ENCODE measurements around the gene MAB21L3.

MAB21L3 gene

GRCh38 chr1:116152950-116153691 lies 41.9 kb downstream of the MAB21L3 start:
- Histone ChIP-seq H3K27ac (ENCODE audit: low read depth, low read length, severe bottlenecking) (no peak overlapping the region), H3K36me3 (ENCODE audit: control insufficient read depth, insufficient read depth, low read length) (no peaks in the 10 kb centered on the region), H3K4me3 (ENCODE audit: extremely low read depth, insufficient read depth, low read length, poor library complexity, severe bottlenecking) (no peak overlapping the region), H3K9me3 (ENCODE audit: control insufficient read depth, low read length) (no peaks in the 10 kb centered on the region), H3K4me1 (ENCODE audit: control insufficient read depth, insufficient read depth, low read length, poor library complexity, severe bottlenecking) (peaks cover 8% of the 10 kb centered on the region)
- WGBS, 2 experiments (ENCODE audit: insufficient coverage in 2 of 2): 92 to 100% methylated on average over 1 to 2 of the region's 4 CpGs

DNA sequence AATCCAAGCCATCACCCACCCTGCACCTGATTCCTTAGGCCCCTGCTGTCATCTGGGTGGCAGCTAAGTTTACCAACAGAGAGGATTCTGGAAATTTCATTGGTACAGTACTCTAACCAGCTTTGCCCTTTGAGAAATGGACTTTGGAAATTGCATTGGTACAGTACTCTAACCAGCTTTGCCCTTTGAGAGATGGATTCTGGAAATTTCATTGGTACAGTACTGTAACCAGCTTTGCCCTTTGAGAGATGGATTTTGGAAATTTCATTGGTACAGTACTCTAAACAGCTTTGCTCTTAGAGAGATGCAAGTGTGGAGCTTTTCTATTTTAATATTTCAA lies 42.5 kb downstream of the MAB21L3 start:
- Histone ChIP-seq H3K9me3 (ENCODE audit: control insufficient read depth, low read length) (no peaks in the 10 kb centered on the region), H3K36me3 (ENCODE audit: control insufficient read depth, insufficient read depth, low read length) (no peaks in the 10 kb centered on the region), H3K4me3 (ENCODE audit: extremely low read depth, insufficient read depth, low read length, poor library complexity, severe bottlenecking) (no peak overlapping the region), H3K27ac (ENCODE audit: low read depth, low read length, severe bottlenecking) (no peak overlapping the region), H3K4me1 (ENCODE audit: control insufficient read depth, insufficient read depth, low read length, poor library complexity, severe bottlenecking) (peaks cover 4% of the 10 kb centered on the region)

DNA sequence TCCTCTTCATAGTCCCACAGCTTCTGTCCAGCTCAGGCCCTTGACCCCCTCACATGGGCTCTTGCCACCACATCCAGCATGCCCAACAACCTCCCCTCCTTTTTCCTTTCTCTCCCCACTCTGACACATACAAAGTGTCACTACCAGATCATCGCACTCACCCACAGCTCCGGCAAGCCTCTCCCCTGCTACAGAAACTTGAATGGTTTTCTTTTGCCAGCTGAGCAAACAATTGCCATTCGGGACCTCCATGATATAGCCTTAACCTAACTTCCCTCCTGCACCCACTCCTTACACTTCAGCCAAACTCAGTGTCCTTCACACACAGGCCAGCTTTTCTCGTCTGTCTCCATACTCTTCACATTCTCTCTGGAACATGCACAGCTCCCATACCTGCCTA lies 43.3 kb downstream of the MAB21L3 start:
- WGBS, 2 experiments (ENCODE audit: insufficient coverage in 2 of 2): 87 to 92% methylated on average over 4 of the region's 4 CpGs
- H3K4me3 ChIP-seq (ENCODE audit: extremely low read depth, insufficient read depth, low read length, poor library complexity, severe bottlenecking): no peak overlapping the region
- no peaks in the 10 kb centered on the region for H3K36me3 ChIP-seq (ENCODE audit: control insufficient read depth, insufficient read depth, low read length)
- no peak overlapping the region for H3K27ac ChIP-seq (ENCODE audit: low read depth, low read length, severe bottlenecking)
- no peaks in the 10 kb centered on the region for H3K9me3 ChIP-seq (ENCODE audit: control insufficient read depth, low read length)
- H3K4me1 ChIP-seq (ENCODE audit: control insufficient read depth, insufficient read depth, low read length, poor library complexity, severe bottlenecking): no peaks in the 10 kb centered on the region

DNA sequence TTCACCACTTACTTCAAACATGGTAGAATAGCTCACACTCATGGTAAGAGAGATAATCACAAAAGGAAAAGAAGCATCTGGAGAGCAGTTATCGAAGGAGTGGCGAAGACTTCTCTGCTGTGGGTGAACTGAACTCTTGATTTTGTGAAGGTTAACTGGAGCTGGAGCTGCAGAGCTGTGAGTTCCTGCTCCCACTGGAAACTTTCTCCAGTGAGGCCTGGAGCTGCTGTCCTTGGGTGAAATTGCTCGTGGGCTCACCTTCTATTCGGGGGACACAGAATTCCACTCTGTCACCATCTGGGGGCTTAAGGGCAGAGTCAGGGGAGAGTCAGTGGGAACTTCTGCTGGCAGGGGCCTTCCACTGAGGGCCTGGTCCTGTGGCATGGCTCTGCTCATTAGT lies 45.9 kb downstream of the MAB21L3 start:
- Histone ChIP-seq H3K27ac (ENCODE audit: low read depth, low read length, severe bottlenecking) (no peak overlapping the region), H3K4me3 (ENCODE audit: extremely low read depth, insufficient read depth, low read length, poor library complexity, severe bottlenecking) (no peak overlapping the region), H3K4me1 (ENCODE audit: control insufficient read depth, insufficient read depth, low read length, poor library complexity, severe bottlenecking) (no peaks in the 10 kb centered on the region), H3K9me3 (ENCODE audit: control insufficient read depth, low read length) (no peaks in the 10 kb centered on the region), H3K36me3 (ENCODE audit: control insufficient read depth, insufficient read depth, low read length) (no peaks in the 10 kb centered on the region)
- 91 to 93% methylated on average over 2 to 4 of the region's 4 CpGs for WGBS, 2 experiments (ENCODE audit: insufficient coverage in 2 of 2)

DNA sequence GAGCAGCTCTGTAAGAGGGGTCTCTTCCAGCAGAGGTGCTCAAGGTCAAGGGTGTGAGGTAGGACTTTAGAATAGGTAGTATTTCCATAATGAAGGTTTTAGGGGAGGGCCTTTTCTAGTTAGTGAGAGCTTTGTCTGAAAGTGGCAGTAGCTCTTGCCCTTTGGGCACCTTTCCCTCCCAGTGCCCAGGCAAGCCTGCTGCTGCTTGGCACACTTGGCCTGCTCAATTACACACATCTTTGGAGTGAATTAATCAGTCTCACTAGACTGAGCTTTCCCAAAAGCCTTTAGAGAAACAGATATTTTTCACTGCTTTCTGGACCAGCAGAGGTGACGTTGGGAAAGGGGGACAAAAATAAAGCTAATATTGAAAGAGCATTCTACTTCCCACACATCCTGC lies 48.0 kb downstream of the MAB21L3 start:
- WGBS, 2 experiments (ENCODE audit: insufficient coverage in 2 of 2): 100% methylated on average over 1 of the region's 1 CpG; no CpG with 5 or more reads in 1 of the 2 experiments
- Histone ChIP-seq H3K36me3 (ENCODE audit: control insufficient read depth, insufficient read depth, low read length) (no peaks in the 10 kb centered on the region), H3K4me1 (ENCODE audit: control insufficient read depth, insufficient read depth, low read length, poor library complexity, severe bottlenecking) (no peaks in the 10 kb centered on the region), H3K9me3 (ENCODE audit: control insufficient read depth, low read length) (no peaks in the 10 kb centered on the region), H3K4me3 (ENCODE audit: extremely low read depth, insufficient read depth, low read length, poor library complexity, severe bottlenecking) (no peak overlapping the region), H3K27ac (ENCODE audit: low read depth, low read length, severe bottlenecking) (no peak overlapping the region)

- H3K9me3 ChIP-seq (ENCODE audit: control insufficient read depth, low read length): no peaks in the 10 kb centered on the region
- H3K4me3 ChIP-seq (ENCODE audit: extremely low read depth, insufficient read depth, low read length, poor library complexity, severe bottlenecking): no peak overlapping the region
- no peaks in the 10 kb centered on the region for H3K36me3 ChIP-seq (ENCODE audit: control insufficient read depth, insufficient read depth, low read length)
- no peak overlapping the region for H3K27ac ChIP-seq (ENCODE audit: low read depth, low read length, severe bottlenecking)
- WGBS, 2 experiments (ENCODE audit: insufficient coverage in 2 of 2): 100% methylated on average over 1 of the region's 1 CpG; no CpG with 5 or more reads in 1 of the 2 experiments
- H3K4me1 ChIP-seq (ENCODE audit: control insufficient read depth, insufficient read depth, low read length, poor library complexity, severe bottlenecking): no peaks in the 10 kb centered on the region
Measured at GRCh38 chr1:116159611-116160010, 48.4 kb downstream of the MAB21L3 start.

DNA sequence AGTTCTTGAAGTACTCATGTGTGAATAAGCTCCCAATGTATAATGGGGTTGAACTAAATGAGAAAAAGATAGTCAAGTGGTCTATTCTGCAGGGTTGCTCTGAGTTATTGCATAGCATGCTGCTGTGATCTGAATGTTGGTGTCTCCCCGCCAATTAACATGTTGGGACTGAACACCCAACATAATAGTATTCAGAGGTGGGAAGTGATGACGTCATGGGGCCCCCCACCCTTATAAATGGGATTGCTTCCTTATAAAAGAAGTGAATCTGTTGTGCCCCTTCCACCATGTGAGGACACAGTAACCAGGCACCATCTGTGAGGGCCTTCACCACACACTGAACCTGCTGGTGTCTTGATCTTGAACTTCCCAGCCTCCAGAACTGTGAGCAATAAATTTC lies 50.2 kb downstream of the MAB21L3 start:
- Histone ChIP-seq H3K4me3 (ENCODE audit: extremely low read depth, insufficient read depth, low read length, poor library complexity, severe bottlenecking) (no peak overlapping the region), H3K4me1 (ENCODE audit: control insufficient read depth, insufficient read depth, low read length, poor library complexity, severe bottlenecking) (no peaks in the 10 kb centered on the region), H3K9me3 (ENCODE audit: control insufficient read depth, low read length) (no peaks in the 10 kb centered on the region), H3K27ac (ENCODE audit: low read depth, low read length, severe bottlenecking) (no peak overlapping the region), H3K36me3 (ENCODE audit: control insufficient read depth, insufficient read depth, low read length) (no peaks in the 10 kb centered on the region)
- 60 to 100% methylated on average over 1 to 2 of the region's 2 CpGs for WGBS, 2 experiments (ENCODE audit: insufficient coverage in 2 of 2)

GRCh38 chr1:116161877-116162390 lies 50.7 kb downstream of the MAB21L3 start:
- H3K36me3 ChIP-seq (ENCODE audit: control insufficient read depth, insufficient read depth, low read length): no peaks in the 10 kb centered on the region
- no peak overlapping the region for H3K4me3 ChIP-seq (ENCODE audit: extremely low read depth, insufficient read depth, low read length, poor library complexity, severe bottlenecking)
- H3K9me3 ChIP-seq (ENCODE audit: control insufficient read depth, low read length): no peaks in the 10 kb centered on the region
- H3K27ac ChIP-seq (ENCODE audit: low read depth, low read length, severe bottlenecking): no peak overlapping the region
- H3K4me1 ChIP-seq (ENCODE audit: control insufficient read depth, insufficient read depth, low read length, poor library complexity, severe bottlenecking): no peaks in the 10 kb centered on the region

- no peaks in the 10 kb centered on the region for H3K36me3 ChIP-seq (ENCODE audit: control insufficient read depth, insufficient read depth, low read length)
- no peak overlapping the region for H3K27ac ChIP-seq (ENCODE audit: low read depth, low read length, severe bottlenecking)
- no peaks in the 10 kb centered on the region for H3K4me1 ChIP-seq (ENCODE audit: control insufficient read depth, insufficient read depth, low read length, poor library complexity, severe bottlenecking)
- H3K9me3 ChIP-seq (ENCODE audit: control insufficient read depth, low read length): no peaks in the 10 kb centered on the region
- no peak overlapping the region for H3K4me3 ChIP-seq (ENCODE audit: extremely low read depth, insufficient read depth, low read length, poor library complexity, severe bottlenecking)
Measured at GRCh38 chr1:116163533-116163932, 52.3 kb downstream of the MAB21L3 start.

GRCh38 chr1:116164150-116164549 lies 53.0 kb downstream of the MAB21L3 start:
- Histone ChIP-seq H3K36me3 (ENCODE audit: control insufficient read depth, insufficient read depth, low read length) (no peaks in the 10 kb centered on the region), H3K9me3 (ENCODE audit: control insufficient read depth, low read length) (no peaks in the 10 kb centered on the region), H3K4me3 (ENCODE audit: extremely low read depth, insufficient read depth, low read length, poor library complexity, severe bottlenecking) (no peak overlapping the region), H3K27ac (ENCODE audit: low read depth, low read length, severe bottlenecking) (no peak overlapping the region), H3K4me1 (ENCODE audit: control insufficient read depth, insufficient read depth, low read length, poor library complexity, severe bottlenecking) (no peaks in the 10 kb centered on the region)
- WGBS, 2 experiments (ENCODE audit: insufficient coverage in 2 of 2): 80% methylated on average over 1 of the region's 2 CpGs; no CpG with 5 or more reads in 1 of the 2 experiments

DNA sequence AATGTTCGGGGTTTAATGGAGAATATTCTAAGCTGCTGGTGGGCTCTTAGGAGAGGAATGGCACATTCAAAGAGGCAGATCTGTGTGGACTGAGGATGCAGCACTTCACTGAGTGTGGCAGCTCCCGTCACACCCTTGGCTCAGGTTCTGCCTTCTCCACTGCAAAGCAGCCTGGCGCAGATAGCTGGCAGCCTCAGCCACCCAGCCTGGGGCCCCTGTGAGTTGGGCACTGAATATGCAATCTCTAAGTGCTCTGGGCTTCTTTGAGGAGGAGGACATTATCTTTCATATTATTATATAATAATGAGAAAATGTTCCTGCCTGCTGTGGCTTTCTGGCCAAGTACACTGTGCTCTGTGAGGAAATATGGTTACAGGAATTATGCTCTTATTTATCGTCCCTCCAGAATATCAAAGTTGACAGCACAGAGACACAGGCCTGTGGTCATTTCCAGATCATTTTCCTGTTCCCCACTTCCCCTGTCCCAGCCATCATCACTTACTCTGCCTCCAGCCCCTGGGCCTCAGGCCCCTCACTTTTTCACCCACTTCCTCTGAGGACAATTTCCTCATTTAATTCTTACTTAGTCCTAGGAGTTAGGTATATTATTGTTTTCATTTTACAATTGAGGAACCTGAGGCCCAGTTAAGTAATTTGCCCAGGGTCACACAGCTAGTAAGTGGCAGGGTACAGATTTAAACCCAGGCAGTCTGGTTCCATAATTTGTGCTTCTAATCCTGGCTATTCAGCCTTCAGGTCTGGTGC lies 53.6 kb downstream of the MAB21L3 start:
- H3K27ac ChIP-seq (ENCODE audit: low read depth, low read length, severe bottlenecking): no peak overlapping the region
- H3K4me1 ChIP-seq (ENCODE audit: control insufficient read depth, insufficient read depth, low read length, poor library complexity, severe bottlenecking): no peaks in the 10 kb centered on the region
- H3K4me3 ChIP-seq (ENCODE audit: extremely low read depth, insufficient read depth, low read length, poor library complexity, severe bottlenecking): no peak overlapping the region
- WGBS, 2 experiments (ENCODE audit: insufficient coverage in 2 of 2): 92 to 100% methylated on average over 1 to 2 of the region's 4 CpGs
- no peaks in the 10 kb centered on the region for H3K36me3 ChIP-seq (ENCODE audit: control insufficient read depth, insufficient read depth, low read length)
- H3K9me3 ChIP-seq (ENCODE audit: control insufficient read depth, low read length): no peaks in the 10 kb centered on the region

Data from mesodermal cell (in vitro differentiated cells).